ENCODE results near the gene THSD7A.
"Not testable (repeated sequence)": the region's sequence is repeated elsewhere in the genome, so short reads cannot be mapped to it uniquely, and the experiment has no call there.

The THSD7A gene

DNA sequence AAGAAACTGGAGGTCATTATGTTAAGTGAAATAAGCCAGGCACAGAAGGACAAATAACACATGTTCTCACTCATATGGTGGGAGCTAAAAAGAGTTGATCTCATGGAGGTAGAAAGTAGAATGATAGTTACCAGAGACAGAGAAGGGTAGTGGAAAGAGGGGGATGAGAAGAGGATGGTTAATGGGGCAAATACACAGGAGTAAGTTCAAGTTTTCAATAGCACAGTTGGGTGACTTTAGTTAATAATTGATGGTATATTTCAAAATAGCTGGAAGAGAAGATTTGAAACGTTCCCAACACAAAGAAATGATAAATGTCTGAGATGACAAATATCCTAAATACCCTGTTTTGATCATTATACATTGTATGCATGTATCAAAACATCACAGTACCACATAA, 261.8 kb downstream of the THSD7A start:
- no peak for DNase-seq

DNA sequence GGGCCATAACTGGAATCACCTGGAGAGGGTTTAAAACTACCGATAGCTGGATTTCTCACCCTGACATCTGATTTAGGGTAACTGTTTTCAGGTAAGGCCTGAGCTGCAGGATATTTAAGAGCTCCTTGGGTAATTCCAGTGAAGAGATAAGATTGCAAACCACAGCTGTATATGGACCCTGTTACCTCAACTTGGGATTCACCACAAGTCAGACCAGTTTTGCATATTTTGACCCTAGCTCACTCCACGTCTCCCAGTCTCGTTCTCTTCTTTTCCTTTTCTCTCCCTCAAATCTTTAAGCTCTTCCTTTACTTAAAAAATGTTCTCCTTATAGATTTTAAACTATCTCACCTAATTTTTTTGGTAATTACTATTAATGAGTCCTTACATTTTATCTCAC, 264.4 kb downstream of the THSD7A start:
- DNase-seq = no peak

DNA sequence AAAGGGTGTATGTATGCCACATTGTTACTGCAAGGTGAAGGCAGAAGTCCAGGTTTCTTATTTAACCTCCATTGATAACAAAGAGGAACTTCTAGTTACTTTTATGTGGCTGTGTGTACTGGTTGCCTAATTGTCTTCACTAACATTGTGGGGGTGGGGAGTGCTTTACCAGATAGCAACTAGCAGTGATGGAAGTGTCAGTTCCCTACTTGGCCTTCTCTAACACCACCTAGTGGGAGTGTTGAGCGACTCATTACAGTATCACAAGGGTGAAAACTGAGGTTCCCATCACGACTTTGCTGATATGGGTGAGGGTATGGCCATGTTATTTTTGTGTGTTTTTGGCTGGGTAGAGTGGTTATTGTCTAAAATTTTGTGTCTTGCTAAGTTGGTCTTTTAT, 274.4 kb downstream of the THSD7A start:
- no peak for DNase-seq

DNA sequence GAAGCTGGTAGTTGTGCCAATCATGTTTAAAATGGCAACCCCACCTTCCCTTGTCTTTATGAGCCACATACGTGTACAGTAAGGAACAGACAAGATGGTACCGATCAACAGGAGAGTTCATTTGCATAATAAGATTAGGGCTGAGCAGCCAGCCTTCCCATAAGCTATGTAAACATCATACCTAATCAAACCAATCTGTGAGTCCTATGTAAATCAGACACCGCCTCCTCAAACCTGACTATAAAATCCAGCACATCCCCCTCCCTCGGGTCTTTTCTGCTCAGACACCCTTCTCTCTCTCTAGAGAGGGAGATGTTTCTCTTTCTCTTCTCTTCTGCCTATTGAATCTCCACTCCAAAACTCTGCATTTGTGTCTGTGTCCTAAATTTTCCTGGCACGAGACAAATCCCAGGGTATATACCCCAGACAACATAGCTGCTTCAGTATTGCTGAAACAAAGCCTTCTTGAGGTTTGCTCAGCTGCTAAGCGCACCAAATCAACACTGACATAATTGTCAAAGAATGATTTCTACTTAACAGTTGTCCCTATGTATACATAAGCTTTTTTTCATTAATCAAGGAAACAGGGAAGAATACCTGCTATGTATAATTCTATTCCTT, 279.2 kb downstream of the THSD7A start:
- no peak for DNase-seq

DNA sequence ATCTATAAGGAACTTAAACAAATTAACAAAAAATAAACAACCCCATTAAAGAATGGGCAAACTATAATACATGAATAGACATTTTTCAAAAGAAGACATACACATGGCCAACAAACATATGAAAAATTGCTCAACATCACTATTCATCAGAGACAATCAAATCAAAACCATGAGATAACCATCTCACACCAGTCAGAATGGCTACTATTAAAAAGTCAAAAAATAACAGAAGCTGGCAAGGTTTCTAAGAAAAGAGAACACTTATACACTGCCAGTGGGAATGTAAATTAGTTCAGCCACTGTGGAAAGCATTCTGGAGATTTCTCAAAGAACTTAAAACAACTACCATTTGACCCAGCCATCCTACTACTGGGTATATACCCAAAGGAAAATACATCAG, 280.5 kb downstream of the THSD7A start:
- no peak for DNase-seq

DNA sequence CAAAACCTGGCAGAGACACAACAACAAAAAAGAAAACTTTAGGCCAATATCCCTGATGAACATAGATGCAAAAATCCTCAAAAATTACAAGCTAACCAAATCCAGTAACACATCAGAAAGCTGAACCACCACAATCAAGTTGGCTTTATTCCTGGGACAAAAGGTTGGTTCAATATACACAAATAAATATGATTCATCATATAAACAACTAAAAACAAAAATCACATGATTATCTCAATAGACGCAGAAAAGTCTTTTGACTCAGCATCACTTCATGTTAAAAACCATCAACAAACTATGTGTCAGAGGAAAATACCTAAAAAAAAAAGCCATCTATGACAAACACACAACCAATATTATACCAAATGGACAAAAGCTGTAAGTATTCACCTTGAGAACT, 283.5 kb downstream of the THSD7A start:
- DNase-seq = no peak

DNA sequence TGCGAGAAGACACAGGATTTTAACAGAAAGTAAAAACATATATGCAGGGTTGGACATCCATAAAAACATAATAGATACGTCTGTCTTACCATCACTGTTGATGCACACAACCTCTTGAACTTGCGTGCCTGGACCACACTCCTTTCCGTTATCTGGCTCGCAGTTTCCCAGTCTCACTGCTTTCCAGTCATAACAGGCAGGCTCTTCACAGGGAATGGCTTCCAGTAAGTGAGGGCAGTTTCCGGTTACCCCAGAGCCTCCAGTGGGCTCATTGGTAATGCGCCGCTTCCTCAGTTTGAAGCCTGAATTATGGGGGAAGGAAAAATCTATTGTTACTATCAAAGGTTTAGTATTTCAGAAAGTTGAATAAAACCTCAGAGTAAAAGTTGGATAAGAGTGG, 290.7 kb downstream of the THSD7A start:
- no peak for DNase-seq

DNA sequence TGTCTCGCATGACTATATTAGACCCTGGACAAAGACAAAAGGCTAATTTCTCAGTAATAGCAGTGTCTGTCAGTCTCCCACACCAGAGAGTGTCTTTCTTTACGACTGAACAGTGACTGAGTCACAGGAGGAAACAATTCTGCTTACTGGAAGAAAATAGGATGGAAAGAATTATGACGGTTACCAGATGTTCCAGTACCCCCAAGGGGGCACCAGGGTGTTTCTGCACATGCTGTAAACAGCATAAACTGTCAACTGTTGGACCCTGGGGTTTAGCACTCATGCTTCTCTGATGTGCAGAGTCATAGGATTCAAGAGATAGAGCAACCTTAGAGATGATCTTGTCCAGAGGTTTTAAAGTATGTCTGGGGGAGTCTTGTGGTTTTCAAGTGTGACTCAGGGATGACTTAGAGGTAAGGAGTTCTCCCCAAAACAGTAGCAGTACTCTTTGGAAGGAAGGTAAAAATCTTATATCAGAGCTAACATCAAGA, 291.7 kb downstream of the THSD7A start:
- DNase-seq = no peak

DNA sequence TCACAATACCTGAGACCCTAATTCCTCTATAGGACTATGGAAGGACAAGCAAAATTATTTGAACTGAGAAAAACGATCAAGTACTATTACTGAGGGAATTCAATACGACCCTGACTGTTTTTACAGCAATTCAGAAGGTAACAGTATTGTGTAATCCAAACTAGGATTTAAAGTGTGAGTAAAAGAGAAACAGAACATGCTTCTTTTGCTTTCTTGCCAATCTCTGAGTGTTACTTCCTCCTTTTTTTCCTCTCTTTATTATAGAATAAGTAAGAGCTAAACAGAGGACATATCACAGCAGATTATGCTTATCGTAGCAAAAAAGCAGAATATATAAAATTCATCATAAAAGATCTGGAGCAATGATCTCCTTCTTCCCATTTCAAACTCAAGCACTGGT, 292.1 kb downstream of the THSD7A start:
- DNase-seq = no peak

DNA sequence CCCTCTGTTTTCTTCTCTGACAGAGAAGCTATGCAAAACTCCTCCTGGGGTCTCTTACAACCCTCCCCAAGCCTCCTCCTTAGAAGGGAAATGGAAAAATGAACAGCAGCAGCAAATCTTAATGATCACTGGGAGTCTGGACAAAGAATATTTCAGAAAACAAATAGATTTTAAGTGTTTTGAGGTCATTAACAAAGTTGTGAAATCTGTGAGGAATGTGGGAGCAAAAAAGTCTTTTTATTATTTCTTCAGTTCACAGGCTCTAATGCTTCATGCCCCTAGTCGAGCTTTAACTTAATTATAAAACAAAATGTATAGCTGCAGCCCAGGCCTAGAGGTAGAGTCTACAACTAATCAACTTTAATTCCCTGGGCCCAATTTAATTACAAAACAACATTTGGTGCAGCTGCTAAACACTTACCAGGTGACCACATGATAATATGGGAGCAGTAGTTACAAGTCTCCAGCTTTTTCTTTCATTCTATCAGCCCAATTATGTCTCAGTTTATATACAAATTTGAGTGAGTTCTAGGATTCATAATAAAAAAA, 293.2 kb downstream of the THSD7A start:
- DNase-seq = no peak

DNA sequence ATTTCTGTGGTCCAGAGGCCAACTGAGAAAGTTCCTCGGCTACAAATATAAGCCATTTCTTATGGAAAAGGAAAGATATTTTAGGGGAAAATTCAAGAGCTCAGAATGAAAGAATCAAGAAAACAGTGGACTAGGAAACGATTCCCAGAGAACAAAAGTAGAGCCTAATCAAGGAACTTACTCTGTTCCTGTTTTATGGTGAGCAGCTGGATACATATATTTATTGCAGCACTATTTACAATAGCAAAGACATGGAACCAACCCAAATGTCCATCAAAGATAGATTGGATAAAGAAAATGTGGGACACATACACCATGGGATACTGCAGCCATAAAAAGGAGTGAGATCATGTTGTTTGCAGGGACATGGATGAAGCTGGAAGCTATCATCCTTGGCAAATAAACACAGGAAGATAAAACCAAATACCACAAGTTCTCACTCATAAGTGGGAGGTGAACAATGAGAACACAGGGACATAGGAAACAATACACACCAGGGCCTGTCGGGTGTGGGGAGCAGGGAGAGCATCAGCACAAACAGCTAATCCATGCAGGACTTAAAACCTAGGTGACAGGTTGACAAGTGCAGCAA, 298.7 kb downstream of the THSD7A start:
- no peak for DNase-seq

DNA sequence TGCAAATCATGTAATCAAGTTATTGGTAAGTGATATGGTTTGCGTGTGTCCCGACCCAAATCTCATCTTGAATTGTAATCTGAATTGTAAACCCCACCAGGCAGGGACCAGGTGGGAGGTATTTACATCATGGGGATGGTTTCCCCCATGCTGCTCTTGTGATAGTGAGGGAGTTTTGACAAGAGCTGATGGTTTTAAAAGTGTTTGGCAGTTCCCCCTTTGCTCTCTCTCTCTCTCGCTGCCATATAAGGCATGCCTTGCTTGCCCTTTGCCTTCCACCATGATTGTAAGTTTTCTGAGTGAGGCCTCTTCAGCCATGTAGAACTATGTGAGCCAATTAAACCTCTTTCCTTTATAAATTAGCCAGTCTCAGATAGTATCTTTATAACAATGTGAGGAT, 302.6 kb downstream of the THSD7A start:
- DNase-seq = no peak

DNA sequence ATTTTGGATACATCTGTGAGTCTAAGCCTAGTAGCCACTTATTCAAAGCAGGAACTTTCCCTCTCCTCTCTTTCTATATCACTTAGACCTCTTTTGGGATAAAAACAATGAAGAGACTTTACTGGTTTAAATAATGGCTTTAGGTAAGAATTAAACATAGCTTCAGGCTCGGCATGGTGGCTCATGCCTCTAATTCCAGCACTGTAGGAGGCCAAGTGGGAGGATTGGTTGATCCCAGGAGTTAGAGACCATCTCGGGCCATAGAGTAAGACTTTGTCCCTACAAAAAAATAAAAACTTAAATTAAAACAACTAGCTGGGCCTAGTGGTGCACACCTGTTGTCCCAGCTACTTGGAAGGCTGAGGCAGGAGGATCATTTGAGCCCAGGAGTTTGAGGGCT, 304.3 kb downstream of the THSD7A start:
- DNase-seq = no peak

DNA sequence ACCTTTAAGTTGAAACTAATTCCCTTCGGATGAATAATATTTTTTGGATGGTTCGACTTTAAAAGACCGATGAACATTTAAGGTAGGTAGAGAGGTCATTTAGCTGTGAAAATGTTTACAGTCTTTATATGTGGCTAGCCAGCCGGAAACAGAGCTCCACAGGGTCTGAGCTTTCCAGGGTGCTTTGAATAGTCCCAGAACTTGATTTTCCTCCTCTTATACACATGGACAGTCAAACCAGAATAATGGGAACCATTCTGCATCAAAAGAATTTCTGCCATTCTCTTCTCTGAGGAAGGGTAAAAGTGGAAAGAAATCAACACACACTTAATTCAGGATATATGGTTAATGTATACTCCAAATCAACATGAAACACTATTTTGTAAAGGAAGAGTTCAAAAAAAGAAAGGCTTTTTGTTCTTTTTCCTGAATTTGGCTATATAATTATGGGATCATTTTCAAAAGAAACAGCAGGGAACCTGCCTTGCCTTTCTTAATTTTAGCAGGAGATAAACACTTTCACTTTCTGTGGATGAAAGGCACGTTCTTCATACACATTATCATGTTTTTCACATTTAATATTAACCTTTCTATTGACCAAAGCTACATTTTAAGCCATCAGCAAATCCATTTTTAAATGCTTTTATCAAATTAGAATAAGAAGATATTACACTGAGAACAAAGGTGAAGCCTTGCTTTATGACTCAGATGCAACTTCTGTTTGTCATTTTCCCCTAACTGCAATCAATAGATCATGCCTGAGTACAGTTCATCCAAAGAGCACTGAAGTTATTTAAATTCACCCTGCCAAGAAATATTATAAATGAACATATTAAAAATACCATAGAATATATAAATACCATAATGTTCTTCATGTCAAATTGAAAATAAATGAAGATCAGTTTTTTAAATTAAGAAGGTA, 307.3 kb downstream of the THSD7A start:
- no peak for DNase-seq

DNA sequence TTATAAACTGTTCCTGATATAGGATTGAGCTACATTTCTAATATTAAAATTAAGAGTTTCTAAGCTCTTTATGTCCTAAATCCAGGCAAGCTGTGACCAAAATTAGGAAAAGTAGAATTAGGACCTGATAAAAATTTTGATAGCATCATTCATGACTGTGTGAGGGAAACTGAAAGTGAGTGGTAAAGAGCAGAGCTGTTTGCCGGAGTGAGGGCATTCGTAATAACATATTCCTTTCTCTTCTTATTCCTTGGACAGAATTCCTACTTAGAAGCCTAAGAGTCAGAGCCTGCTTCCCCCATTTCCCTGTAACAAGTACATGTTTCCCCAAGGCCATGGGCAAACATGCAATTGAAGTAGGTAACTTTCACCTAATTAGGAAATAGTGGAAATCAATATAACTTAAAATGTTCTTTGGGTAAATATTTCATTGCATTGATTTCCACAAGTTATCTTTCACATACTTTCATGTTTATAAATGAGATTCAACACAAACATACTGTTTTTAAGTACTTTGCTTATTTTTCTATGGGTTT, 310.0 kb downstream of the THSD7A start:
- not testable (repeated sequence) for DNase-seq

DNA sequence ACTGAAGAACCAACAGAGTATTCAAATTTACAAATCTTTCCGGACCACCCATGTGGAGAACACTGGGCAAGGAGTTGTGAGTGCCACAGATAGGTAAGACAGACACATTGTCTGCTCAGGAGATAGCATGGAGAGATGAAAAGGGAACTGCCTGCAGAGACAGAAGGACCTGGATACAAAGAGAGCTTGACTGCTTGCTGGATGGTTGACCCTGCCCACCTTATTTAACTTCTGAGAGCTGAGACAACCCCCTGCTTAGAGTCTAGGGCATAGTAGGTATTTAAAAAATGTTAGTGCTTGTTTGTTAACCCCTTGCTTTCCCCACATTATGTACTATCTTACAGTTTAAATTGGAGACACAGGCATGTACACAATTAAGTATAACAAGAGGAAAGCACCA, 314.1 kb downstream of the THSD7A start:
- no peak for DNase-seq

DNA sequence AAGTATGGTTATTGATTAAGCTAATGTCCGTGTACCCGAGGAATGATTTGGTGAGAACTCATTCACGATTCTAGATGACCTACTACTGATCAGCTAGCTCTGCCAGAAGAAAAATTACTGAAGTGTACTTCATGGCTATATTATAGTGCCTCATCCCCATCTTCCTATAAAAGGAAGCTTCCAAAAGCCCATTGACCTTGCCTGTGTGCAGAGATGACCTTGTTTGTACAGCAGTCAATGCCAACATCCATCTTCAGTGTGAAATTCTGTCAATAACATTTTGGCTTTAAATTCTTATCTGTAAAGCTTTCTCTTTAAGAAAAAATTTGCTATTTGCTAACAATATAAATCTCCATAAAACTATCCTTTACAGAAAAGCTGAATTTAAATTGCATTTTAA, 315.7 kb downstream of the THSD7A start:
- no peak for DNase-seq

DNA sequence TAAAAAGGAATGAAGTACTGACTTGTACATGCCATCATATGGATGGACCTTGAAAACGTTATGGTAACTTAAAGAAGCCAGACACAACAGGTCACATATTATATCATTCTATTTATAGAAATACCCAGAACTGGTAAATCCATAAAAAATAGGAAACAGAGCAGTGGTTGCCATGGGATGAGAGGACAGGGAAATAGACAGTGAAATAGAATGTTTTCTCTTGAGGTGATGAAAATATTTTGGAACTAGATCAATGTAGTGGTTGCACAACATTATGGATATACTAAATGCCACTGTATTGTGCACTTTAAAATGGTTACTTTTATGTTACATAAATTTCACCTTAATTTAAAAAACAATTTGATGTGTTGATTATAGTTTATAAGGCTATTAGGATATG, 318.5 kb downstream of the THSD7A start:
- DNase-seq = no peak

DNA sequence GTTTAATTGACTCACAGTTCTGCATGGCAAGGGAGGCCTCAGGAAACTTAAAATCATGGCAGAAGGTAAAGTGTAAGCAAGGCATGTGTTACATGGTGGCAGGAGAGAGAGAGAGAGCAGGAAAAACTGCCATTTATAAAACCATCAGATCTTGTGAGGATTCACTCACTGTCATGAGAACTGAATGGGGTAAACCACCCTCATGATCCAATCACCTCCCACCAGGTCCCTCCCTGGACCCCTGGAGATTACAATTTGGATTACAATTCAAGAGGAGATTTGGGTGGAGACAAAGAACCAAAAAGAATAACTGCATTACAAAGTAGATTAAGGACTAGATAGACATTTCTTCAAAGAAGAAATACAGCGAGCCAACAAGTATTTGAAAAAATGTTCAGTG, 324.1 kb downstream of the THSD7A start:
- DNase-seq = no peak

DNA sequence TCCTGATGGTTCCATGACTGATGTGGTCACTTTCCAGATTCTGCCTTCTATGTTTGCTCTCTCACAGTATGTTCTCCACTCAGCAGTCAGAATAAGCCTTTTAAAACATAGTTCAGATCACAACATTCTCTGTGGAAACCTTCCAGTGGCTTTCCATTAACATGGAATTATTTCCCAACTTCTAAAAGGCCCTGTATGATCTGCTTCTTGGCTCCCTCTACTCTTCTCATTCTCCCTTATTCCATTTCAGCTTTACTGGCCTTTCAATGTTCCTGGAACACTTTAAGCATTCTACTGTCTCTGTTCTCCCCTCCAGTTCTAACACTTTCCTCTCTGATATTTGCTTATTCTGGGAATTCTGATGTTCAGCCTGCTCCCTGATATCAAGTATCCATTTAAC, 325.6 kb downstream of the THSD7A start:
- DNase-seq = no peak

DNA sequence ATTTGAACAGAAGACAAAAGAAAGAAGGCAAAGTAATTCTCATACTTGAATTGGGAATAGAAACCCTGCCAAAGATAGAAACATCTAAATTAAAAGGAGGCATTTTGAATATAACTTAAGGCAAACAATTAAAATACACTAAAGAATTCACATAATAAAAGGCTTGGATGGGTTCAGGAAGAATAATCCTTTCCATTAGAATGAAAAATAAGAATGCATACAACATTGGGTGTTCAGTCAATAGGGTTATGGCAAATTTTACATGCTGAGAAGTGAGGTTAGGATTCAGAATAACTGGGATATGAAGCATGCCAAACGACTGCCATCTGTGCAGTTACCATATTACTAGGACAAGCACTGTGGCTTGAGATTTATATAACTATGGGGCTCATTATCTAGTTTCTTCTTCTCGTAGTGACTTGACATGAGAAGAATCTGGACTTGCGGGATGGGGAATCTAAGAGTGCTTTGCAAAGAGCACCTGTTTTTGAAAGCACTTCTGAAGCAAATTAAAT, 326.5 kb downstream of the THSD7A start:
- no peak for DNase-seq

DNA sequence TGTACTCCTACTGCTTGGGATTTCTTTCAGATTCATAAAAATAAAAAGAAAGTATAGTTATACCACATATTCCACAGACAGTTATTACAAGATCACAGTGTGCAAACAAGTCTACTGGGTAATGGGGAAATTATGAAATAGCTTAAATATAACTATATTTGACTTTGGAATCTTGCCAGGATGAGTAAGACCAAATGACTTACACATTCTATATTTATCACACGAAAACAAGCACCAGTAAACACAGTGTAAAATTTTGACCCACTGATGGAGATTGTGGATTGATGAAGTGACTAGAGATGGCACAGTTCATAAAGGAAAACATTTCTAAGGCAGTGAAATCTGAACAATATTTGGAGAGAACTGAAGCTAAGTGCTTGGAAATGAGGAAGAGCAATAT, 339.7 kb downstream of the THSD7A start:
- DNase-seq = no peak

DNA sequence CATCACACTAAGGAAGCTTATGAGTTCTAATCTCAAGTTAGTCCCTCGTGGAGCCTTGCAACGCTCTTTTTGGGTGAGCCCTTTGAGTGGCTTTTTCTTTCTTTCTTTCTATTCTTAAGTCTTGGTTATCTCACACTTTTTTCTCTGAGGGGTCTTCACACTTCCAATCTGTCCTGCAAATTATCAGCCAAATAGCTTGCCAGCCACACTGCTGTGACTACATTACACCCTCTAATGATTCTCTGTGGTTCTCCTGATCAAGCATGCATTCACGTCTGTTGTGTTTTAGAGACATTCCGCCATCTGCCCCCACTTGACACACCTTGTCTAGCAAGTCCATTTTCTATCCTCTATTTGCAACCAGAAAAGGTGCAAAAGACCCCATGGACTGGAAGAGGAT, 340.2 kb downstream of the THSD7A start:
- no peak for DNase-seq

Data from activated gamma-delta T cell (primary cell).